ENCODE results near the gene NMT2.
"Not testable (repeated sequence)": the region's sequence is repeated elsewhere in the genome, so short reads cannot be mapped to it uniquely, and the experiment has no call there.

The NMT2 gene

GRCh38 chr10:15168291-15168785 is at the start of gene NMT2:
TSS of gene NMT2 (minus strand) at chr10:15168693. CDS start at chr10:15168612, 81 bp downstream.
- peak; percentile 63 for DNase-seq

DNA sequence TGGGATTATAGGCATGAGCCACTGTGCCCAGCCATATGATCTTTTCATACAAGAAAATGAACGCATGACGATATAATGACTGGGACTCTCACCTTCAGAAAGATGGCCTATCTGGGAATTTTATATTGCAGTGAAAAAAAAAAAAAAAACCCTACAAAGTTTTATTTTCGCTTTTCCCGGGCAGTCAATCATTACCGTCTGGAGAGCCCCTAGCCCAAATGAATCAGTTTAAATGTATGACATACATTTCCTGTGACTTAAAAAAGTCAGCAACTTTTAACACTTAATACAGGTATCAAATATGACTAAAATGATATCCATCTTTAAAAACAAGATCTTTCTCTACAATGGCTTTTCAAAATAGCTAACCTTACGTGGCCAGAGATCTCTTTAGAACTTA is 48.2 kb upstream of the NMT2 start:
- DNase-seq = no peak

DNA sequence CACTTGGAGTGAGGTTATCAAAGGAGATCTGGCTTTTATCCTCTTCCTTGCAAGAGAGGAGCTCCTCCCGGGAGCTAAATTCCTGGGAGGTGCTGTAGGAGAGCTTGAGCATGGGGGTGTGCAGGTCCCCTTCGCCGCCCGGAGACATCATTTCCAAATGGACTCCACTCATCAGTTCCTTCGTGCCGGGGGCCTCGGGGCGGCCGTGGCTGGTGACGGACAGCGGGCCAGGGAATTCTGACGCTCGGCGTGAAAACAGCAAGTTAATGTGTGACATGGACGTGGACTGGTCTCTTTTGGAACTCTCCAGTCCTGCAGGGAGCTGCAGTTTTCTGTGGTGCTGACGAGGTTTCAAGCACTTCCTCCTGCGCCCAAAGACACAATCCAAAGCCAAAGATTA is 45.7 kb upstream of the NMT2 start:
- no peak for DNase-seq

GRCh38 chr10:15213461-15213861 is 45.0 kb upstream of the NMT2 start:
- DNase-seq = no peak

- no peak for DNase-seq
These were observed 43.0 kb upstream of the NMT2 start for GRCh38 chr10:15211464-15211979.

- no peak for DNase-seq
These were observed 42.0 kb upstream of the NMT2 start for GRCh38 chr10:15210521-15210920.

- peak; percentile 2 for DNase-seq
These were observed 41.5 kb upstream of the NMT2 start for GRCh38 chr10:15209827-15210509.

DNA sequence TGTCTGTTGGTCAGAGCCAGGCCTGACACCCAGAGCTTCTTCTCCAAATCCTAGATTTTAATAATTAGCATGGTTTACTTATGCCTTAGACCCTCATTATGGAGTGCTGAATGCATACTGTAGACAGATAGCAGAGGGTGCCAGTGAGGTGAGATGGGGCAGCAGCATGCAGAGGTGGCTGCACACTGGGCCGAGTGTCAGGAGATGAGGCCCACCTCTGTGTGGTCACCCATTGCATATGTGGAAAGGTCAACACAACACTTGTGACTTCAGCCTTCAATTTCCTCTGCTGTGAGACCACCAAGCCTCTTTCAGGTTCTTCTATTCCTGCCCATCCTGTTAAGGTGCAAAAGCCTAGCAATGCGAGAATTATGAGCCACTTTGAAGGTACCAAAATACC is 39.7 kb upstream of the NMT2 start:
- DNase-seq = no peak

GRCh38 chr10:15207410-15207809 is 38.9 kb upstream of the NMT2 start:
- not testable (repeated sequence) for DNase-seq

DNA sequence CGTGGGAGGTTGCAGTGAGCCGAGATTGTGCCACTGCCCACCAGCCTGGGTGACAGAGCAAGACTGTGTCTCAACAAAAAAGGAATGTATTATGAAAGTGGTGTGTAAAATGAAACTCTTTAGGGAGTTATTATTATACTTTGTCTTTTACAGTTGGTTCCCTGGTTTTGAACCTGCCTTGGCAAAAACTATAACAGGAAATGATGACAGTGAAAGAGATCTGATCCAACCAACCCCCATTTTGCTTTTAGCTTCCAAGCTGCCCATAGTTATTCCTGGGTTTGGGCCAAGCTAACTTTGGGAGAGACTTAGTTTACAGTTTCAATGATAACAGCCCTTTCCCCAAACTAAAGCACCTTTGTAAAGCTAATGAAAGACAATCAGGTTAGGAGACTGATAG is 34.1 kb upstream of the NMT2 start:
- no peak for DNase-seq

GRCh38 chr10:15202301-15202621 is 33.8 kb upstream of the NMT2 start:
- DNase-seq = not testable (repeated sequence)

- DNase-seq = no peak
These were observed 33.3 kb upstream of the NMT2 start for GRCh38 chr10:15201589-15202300.

- DNase-seq = no peak
These were observed 32.1 kb upstream of the NMT2 start for GRCh38 chr10:15200626-15201025.

DNA sequence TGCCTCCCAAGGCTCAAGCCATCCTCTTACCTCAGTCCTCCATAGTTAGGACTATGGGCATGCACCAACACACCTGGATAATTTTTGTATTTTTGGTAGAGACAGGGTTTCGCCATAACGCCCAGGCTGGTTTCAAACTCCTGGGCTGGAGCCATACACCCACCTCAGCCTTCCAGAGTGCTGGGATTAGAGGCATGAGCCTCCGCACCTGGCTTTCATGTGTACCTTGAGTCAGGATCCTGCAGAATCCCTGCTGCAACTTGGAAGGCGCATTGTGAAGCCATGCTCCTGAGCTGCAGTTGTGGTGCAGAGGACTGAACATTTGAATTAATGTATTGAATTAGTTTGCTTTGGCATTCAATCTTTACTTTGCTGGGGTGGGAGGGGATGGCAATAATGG is 29.4 kb upstream of the NMT2 start:
- no peak for DNase-seq

DNA sequence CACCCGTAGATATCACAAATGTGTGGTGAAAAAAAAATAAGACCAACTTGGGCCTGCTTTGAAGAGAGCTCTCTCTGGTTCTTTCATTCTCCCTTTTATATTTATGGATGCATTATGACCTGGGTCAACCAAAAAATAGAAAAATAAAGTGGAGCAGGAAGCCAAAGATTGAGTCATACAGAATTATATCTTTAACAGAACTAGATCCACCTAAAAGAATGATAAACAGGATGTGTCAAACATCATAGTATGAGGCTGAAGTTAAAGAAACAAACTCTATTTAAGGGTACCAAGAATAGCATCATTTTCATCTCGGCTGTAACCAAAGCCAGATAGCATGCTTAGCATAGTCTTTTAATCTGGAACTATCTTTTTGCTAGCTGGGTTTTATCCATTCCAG is 28.8 kb upstream of the NMT2 start:
- no peak for DNase-seq

DNA sequence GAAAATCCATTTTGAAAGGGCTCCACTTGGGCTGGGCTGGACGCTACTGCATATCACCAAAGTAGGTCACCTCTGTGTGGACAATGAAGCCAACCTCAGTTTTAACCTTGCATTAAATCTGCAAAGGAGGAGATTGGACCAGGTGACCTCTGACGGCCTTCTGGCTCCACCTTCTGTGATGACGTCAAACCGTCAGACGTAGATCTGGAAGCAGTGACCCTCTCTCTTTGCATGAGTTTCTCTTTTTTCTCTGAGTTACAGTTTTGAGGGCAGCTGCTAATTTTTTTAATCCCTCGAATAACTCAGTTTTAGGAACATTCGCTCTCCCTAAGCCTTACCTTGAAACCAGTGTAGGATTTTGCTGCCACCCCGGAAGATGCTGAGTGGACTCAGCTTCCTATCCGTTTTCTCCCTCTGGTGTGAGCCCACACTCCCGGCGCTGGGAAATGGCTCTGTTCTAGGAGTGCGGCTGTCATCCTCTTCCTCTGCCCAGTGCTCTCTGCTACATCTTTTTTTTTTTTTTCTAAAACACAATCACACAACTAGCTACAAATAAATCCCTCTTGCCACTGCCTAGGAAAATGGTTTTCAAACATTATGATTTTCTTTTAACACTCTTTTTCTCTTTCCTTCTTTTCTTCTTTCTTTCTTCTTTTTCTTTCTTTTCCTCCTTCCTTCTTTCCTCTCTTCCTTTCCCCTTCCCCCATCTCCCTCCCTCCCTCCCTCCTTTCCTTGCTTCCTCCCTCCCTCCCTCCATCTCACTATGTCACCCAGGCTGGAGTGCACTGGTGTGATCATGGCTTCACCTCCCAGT is 27.7 kb upstream of the NMT2 start:
- no peak for DNase-seq

DNA sequence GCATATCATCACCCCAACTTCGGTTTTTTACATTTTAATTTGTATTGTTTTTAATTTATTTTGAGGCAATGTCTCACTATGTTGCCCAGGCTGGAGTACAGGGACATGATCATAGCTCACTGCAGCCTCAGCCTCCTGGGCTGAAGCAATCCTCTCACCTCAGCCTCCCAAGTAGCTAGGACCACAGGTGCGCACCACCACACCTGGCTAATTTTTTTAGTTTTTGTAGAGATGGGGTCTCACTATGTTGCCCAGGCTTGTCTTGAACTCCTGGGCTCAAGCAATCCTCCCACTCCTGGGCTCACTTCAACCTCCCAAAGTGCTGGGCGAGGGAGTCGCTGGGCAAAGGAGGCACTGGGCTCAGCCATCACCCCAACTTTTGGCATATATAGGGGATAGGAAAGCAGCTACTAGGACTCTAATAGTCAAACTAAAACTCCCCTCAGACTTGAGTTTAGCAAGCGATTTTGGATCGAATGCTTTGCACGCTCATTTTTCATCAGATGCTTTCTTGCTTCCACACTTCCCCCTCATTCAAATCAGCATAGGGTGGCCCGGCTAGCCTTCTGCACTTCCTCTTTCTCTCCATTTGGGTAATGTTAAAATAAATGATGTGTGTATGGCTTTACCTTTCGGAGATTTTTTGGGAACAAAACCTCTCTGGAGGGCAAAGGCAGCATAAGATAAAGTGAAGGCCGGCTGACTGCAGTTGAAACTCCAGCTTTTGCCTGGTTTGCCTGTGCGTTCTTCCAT is 20.8 kb upstream of the NMT2 start:
- no peak for DNase-seq

DNA sequence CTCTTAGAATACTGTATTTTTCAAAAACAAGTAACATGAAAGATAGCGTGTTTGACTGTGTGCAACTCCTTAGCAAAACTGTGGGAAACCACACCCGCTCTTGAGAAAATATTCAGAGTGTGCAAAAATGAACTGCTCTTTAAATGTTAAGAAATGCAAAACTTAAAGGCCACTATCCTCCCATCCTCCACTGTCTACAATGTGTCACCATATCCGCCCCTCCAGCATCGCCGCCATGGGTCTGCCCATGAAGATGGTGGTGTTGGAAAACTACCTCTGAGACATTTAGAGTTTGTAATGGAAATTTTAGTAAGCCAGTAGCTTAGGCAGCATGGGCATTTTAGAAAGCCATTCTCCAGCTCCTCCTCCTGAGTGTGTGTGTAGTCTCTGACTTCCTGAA is 20.1 kb upstream of the NMT2 start:
- no peak for DNase-seq

DNA sequence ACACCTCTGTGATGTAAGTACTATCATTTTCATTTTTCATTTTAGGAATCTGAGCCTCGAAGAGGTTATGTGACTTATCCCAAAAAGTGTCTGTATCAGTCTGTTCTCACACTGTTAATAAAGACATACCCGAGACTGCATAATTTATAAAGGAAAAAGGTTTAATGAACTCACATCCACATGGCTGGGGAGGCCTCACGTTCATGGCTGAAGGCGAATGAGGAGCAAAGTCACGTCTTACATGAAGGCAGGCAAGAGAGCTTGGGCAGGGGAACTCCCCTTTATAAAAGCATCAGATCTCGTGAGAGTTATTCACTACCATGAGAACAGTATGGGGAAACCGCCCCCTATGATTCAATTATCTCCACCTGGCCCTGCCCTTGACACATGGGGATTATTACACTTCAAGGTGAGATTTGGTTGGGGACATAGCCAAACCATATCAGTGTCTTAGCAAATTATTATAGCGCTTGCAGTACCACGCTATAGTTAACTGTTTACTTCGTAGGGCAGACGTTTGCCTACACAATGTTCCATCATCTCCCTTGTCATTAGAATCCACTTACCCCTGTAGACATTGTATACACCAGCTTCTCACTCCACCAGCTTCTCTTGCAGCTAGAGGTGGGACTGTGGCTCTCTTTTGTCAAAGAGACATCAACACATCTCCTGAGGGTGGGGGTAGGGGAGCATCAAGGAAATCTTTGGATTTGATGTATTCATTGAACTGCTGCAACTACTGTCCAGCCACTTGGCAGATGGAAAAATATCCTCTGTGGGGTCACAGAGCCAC is 15.4 kb upstream of the NMT2 start:
- DNase-seq = no peak

- DNase-seq = no peak
These were observed 14.2 kb upstream of the NMT2 start for GRCh38 chr10:15182540-15183207.

DNA sequence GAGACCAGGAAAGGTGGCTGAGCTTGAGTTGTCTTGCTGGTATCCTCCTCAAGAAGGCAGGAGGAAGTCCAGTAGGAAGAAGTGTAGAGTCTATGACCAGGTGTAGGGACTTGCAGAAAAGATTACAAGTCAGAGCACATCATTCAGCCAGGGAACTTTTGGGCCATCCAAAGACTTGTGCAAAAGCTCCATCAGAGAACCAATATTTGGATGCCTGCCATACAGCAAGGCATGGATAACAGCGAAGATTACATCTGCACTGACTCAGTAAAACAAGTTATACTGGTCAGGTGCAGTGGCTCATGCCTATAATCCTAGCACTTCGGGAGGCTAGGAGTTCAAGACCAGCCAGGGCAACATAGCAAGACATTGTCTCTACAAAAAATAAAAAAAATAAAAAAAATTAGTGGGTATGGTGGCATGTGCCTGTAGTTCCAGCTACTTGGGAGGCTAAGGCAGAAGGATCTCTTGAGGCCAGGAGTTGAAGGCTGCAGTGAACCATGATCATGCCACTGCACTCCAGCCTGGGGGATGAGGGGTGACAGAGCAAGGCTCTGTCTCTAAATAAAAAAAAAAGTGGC is 13.2 kb upstream of the NMT2 start:
- no peak for DNase-seq

All from NCI-H526 treated with DMSO at 0.1 percent for 48 hours (cell line).